ENCODE results near the gene TIGD7. TPM values are rescaled to one million over a fixed set of nuclear protein-coding genes. Genes with fewer than 3 reads are reported as not detected.

TIGD7 gene
- total RNA-seq: 6.5 and 8.7 TPM in 2 replicates

GRCh38 chr16:3305109-3306068 lies at the start of gene TIGD7, which contains the start of gene ZNF75A:
Gene TIGD7 (minus strand): TSS chr16:3305430. CDS start chr16:3300614, 4,816 bp downstream.
Gene ZNF75A (plus strand): TSS chr16:3305497. CDS start chr16:3308429, 2,932 bp downstream.

GRCh38 chr16:3282730-3283542 lies 22.3 kb downstream of the TIGD7 start, which contains the start of gene ZNF263:
Gene ZNF263 (plus strand): TSS chr16:3283491. CDS start chr16:3283819, 328 bp downstream.

DNA sequence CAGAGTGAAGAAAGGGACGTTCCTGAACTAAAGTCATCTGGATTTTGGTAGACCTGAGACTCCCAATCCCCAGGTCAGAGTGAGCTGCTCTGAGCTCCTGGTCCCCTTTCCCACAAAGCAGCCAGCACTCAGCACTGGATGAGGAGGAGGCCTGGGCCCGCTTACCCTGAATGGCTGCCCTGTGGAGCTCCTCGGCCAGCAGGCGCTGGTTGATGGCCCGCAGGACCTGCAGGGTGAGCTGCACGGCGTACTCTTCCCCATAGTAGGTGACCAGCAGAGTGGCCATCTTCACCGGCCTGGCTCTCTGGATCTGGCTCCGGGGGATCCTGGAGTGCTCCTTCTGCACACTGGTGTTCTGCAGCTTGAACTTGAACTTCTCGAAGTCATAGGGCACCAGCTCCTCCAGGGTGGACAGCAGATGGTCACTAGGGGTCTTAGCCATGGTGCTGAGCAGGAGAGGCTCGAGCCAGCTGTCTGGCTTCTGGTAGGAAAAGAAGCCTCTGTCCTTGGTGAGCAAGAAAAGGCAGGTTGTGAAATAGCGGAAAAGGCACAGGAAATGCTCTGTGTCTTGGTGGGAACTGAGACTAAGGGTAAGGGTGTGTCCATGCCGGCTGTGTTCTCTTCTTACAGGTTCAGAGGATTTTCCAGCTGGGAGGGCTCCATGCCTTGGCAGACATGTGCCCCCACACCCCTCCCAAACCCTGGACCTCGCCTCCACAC lies 48.9 kb downstream of the TIGD7 start, which contains the start of gene MEFV:
TSS of gene MEFV (minus strand) at position 488 of the 720 bp plus-strand sequence. CDS start at position 442, 46 bp downstream.

Other genes with a start within 250 kb of the TIGD7 start
- 7.1 and 32.4 TPM in 2 replicates for gene IL32, start 239.8 kb downstream of the TIGD7 start, total RNA-seq
- not detected in 2 replicates for gene ZSCAN10, start 206.1 kb downstream of the TIGD7 start, total RNA-seq
- gene ZNF205, start 192.8 kb downstream of the TIGD7 start, total RNA-seq: 12.5 and 13.8 TPM in 2 replicates
- 5.1 and 5.9 TPM in 2 replicates for gene ZNF213, start 170.4 kb downstream of the TIGD7 start, total RNA-seq
- not detected in 2 replicates for gene OR1F1, start 117.2 kb downstream of the TIGD7 start, total RNA-seq
- 9.3 and 11.1 TPM in 2 replicates for gene ZNF200, start 70.3 kb downstream of the TIGD7 start, total RNA-seq
- under 0.01 TPM in 1 of 2 replicates, not detected in the other for gene MEFV, start 48.8 kb downstream of the TIGD7 start, total RNA-seq
- gene ZNF263, start 21.9 kb downstream of the TIGD7 start, total RNA-seq: 36.0 and 44.8 TPM in 2 replicates
- 16.1 and 17.2 TPM in 2 replicates for gene ZNF75A, start 67 bp upstream of the TIGD7 start, total RNA-seq
- gene OR2C1, start 50.5 kb upstream of the TIGD7 start, total RNA-seq: under 0.01 and 0.19 TPM in 2 replicates
- gene ZSCAN32, start 95.6 kb upstream of the TIGD7 start, total RNA-seq: 7.9 and 9.3 TPM in 2 replicates
- 4.0 and 5.6 TPM in 2 replicates for gene ZNF174, start 95.8 kb upstream of the TIGD7 start, total RNA-seq
- 2.3 and 2.7 TPM in 2 replicates for gene ZNF597, start 138.1 kb upstream of the TIGD7 start, total RNA-seq
- 10.2 and 14.9 TPM in 2 replicates for gene NAA60, start 138.2 kb upstream of the TIGD7 start, total RNA-seq
- gene C16orf90, start 190.1 kb upstream of the TIGD7 start, total RNA-seq: not detected in 2 replicates
- gene CLUAP1, start 195.6 kb upstream of the TIGD7 start, total RNA-seq: 15.8 and 21.3 TPM in 2 replicates

Measured in regular cardiac myocyte (primary cell).